Measurements from ENCODE around the gene SAMSN1.

GRCh38 chr21:14452727-14453241, 93.3 kb downstream of the SAMSN1 start:
- TF ChIP-seq POLR2A (IDR thresholded peaks at IDR 0.05): no peak
- TF ChIP-seq CTCF (IDR thresholded peaks at IDR 0.05): no peak

Measured in adrenal gland (tissue), 5 donors.